HG03354 (cell line): Measurements from ENCODE around the gene DCAF8.

Experiments used
- ATAC-seq: cut with Tn5 transposase; IDR thresholded peaks from one replicate; pipeline ENCODE4 v1.9.1; 2021; ENCODE audit warnings: mild to moderate bottlenecking; ENCODE audit not compliant: unreplicated experiment, poor library complexity, severe bottlenecking

Gene DCAF8

DNA sequence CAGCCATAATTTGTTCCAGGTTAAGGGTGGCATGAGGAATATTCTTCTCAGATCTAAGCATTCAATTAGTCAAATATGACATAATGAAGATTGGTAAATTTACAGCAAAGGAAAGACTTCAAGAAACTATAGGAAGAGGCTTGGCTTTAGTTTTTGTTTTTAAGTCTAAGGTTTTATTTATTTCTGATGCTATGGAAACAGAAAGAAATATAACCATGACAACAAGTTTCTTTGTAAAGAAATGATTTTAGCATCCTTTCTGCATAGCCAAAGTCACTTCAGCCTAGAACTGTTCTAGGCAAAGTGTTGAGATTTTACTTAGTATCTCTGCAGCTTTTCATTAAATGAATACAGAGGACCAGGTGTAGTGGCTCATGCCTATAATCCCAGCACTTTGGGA is 29.4 kb downstream of the DCAF8 start:
- no peak for ATAC-seq

DNA sequence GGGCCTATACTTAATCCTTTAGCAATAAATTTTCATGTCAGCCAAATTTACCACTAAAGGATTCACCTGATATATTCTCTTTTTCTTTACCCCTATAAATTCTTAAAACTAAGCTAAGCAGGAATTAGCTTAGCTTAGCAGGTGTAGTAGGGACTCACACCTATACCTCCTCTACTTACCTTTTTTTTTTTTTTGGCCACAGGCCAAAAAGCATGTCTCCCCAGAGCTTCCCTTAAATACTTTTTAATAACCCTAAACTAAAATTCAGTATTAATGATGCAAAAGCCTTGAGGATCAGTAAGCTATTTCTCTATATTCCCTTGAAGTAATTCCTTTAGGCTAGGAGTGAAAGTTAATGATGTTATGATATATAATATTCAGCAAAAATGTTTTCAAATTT is 33.9 kb downstream of the DCAF8 start:
- ATAC-seq: no peak

DNA sequence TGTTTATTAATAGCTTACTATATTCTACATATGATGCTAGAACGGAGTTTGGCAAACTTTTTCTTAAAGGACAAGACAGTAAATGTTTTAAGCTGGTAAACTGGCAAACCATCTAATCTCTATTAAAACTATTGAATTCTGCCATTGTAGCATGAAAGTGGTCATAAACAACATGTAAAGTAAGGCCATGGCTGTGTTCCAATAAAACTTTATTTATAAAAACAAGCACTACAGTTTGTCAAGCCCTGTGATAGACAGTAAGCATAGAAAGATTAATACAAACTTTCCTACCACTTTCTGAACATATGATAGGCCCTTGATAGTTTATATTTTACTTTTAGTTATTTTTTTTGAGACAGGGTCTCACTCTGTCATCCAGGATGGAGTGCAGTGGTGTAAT is 34.8 kb downstream of the DCAF8 start:
- ATAC-seq: no peak

DNA sequence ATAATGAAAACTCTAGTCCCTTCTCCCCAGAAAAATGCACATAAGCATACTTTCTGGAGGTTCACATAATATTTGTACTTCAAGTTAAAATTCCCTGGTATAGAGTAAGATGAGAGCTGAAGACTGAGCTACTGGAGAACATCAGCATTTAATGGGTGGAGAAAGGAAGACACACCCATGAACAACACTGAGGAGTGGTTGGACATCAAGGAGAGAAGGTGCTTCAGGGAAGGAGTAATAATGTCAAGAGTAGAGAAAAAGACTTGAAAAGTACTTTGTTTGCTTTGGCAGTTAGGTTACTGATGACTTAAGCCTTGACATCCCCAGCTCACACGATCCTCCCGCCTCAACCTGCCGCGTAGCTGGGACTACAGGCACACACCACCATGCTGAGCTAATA is 35.3 kb downstream of the DCAF8 start:
- no peak for ATAC-seq

DNA sequence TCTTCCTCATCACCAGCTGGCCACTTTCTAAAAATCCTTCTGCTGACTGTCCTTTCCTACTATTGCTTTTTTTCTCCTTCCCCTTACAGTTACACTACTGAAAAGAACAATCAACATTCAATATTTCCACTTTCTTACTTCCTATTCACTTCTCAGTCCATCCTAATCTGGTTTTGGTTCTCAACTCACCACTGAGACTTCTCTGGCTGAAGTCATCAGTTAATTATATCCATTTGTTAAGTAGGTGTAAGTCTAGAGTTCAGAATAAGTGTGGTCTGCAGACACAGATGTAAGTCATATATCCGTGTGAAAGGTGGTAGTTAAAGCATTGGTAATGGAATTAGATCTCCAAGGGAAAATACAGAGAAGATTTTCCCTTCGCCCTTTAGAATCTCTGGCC is 35.7 kb downstream of the DCAF8 start:
- no peak for ATAC-seq

DNA sequence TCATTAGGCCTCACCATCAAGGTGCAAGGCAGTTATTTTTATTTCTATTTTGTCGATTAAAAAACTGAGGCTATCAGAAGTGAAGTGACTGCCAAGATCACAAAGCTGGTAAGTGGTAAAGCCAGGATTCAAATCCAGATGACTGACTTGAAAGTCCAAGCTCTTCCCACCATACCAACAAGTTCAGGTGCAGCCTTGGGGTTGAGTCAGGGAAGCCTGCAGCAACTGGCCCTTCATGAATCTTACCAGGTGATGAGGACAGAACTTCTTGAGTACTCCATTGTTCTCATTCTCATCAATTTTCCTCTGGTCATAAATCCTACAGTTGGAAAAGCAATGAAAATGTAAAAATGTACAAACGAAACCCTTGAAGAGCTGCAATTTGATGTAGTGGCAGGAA is 37.0 kb downstream of the DCAF8 start:
- ATAC-seq: no peak

DNA sequence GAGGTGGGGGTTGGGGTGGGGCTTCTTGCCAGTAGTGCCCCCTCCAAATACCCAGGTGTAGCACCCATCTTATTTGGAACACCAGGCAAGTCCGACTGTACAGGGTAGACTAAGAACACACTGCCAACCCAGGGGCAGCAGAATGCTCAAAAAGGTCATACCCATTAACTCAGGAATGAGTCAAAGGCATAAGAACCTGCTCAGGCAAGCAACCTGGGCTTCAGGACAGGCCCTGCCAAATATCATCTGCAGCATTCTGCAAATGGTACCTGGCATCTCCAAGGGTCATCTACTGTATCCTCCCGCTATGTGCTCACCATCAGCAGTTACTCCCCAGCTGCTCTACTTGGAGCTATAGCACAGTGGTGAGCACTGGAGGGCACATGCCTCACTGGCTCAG is 37.7 kb downstream of the DCAF8 start:
- no peak for ATAC-seq

DNA sequence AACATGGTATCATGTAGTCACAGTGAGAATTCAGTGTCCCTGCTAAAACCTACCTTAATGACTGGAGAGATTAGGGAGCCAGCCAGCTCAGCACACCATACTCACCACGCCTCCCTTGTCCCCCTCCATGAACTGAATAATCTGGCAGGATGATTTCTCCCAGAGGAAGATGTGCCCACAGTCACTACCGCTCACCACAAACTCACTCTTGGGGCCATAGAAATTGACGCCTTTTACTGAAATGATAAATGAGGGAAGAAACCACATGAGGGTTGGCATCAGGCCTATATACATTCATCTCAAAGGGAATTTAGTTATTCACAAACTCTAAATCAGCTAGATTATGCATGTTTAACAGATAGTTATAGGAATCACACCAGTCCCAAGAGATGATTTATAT is 39.8 kb downstream of the DCAF8 start:
- no peak for ATAC-seq

DNA sequence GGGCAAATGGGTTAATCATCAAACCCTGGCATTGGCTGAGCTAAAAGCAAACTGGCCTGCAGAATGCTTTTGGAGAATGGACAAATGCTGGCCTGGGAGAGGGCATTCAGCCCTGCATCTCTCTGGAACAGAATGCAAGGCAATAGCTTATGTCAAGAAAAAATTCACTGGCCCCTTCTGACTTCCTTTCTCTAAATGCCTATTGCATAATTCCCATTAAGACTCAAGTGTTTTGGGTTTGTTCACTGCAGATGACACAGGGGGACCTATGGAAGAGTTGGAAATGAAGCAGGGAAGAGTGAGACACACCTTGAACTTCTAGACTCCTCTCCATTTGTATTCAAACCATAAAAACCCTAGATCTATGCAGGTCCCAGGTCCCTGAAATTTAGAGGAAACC is 41.3 kb downstream of the DCAF8 start:
- ATAC-seq: no peak

DNA sequence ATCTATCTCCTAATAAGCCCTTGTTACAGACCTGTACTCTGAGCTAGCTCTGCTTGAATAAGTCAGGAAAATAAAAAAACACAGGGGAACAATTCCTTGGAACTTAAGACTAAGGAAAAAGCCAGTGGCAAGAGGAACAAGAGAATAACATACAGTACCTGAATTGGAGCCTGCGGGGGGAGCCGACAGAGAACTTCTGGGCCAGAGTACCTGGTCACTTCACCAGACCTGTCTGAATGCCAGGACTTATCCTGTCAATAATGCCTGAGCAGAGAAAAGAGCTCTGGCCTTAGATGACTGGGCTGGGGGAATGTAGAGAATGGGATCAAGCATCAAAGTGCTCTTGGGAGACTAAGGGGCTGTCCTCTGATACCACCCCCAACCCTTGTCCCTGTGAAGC is 42.0 kb downstream of the DCAF8 start:
- ATAC-seq: no peak

DNA sequence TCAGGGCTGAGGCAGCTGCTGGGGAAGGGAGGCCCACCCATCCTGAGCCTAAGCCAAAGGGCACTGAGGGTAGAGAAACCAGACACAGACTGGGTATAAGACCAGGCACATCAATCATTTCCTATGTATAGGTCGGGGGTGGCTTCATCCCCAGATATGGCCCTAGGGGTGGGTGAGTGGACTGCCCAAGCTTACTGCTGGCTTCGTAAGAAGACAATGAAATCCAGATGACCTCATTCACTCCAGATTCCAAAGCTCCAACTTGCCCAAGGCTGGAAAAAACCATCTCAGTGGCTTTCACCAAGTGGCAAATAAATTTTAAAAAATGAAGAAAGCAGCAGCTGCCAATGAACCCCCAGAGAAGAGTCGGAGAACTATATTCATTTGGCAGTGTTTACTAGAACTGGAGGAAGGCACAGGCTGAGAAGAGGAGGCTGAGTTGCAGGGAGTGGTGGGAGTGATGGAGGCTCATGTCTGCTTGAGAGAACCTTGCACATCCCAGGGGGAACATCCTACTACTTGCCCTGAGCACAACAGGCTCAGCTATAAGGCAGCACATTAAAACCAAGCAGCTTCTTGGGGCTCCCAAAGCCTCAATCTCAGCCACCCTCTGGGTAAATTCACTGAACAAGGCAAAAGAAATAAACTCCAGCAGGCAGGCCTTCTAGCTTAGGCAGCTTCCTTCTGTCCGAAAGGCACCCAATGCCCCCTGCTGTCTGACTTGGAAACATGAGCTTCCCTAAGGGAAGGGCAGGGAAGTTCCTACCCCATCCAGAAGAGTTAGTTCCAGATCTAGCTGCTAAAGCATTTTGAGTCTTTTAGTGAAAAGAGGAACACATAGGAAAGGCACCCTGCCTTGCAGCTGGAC is 43.1 kb downstream of the DCAF8 start:
- no peak for ATAC-seq

DNA sequence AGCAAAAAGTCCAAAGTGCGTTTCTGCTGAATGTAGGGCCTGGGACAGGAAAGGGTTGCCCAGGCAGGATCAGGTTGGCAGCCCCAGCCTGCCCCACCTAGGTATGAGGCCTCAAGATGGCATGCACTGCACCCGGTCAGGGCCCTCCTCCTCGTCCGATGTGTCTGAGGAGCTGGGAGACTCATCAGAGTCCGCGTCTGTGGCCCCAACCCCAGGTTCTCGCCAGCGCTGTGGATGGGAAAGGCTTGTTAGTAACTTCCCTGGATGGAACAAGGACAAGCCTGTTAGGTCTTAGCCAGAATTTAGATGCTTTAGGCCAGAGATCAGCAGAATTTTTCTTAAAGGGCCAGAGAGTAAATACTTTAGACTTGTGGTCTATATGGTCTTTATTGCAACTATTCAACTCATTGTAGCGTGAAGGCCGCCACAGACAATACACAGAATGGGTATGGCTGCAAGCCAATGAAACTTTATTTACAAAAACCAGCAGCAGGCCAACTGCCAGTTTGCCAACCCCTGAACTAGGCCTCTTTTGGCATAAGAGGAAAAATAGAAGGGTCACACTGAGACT is 44.8 kb downstream of the DCAF8 start:
- no peak for ATAC-seq

DNA sequence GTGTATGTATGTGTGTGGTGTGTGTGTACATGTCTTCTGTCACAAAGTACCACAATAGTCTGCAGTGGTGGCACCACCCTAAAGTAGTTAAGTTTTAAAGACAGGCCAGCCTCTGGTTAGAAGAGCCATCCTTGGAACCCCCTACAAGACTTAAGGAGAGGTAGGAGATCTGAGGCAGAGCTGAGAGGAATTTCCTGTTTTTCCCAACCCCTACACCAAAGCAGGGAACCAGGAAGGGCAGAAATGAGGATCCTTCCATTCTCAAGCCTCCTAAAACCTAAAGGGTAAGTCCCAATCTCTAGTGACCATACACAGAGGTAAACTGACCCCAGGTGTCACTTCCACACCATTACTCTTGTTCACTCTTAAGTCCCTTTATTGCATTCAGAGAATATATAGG is 46.0 kb downstream of the DCAF8 start:
- ATAC-seq: no peak

DNA sequence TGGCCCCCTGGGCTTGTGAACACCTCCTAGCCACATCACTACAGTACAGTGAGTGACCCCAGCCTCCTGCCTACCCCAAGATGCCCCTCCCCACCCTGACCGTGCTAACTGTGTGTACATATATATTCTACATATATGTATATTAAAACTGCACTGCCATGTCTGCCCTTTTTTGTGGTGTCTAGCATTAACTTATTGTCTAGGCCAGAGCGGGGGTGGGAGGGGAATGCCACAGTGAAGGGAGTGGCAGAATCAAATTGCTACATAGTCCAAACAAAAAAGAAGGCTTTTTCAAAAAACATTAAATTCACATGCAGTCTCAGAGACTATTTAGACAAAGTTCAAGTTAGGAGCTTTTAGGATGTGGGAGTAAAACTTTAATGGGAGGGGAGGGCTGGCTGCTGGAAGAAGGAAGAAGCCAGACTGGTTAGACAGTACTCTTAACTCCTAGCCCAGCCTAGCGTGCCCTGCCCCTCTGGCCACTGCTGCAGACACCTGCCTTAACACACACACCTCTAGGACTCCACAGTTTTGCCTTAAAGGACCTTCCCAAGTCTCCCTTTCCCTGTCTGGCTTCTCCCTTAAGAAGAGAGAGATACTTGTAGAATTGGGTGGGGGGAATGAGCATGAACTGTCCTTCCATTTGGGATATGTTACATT is 47.7 kb downstream of the DCAF8 start:
- no peak for ATAC-seq

DNA sequence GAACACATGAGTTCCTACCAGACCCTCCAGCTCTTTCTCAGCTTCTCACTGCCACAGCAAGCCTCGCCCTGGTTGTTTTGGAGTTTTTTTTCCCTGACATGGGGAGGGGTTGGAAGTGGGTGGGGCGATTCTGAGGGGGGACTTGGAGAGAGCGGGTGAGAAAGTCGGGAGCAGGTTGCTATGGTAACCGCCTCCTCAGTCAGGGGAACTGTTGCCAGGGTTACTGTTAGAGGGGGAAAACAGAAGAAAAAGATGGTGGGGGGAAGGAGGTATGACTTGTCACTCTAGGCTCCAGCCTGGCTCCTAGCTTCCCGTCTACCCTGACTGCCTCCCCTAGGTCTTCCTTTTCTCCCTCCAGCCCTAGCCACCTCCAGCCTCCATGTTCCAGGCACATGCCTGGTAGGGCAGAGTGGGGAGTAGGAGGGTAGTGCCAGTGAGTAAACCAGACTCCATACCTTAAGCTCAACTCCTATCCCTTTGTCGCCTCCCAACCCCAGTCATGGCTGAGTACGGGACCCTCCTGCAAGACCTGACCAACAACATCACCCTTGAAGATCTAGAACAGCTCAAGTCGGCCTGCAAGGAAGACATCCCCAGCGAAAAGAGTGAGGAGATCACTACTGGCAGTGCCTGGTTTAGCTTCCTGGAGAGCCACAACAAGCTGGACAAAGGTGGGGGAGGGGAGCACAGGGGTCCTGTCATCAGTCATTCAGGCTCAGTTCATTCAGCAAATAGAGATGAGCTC is 51.1 kb downstream of the DCAF8 start:
- no peak for ATAC-seq

DNA sequence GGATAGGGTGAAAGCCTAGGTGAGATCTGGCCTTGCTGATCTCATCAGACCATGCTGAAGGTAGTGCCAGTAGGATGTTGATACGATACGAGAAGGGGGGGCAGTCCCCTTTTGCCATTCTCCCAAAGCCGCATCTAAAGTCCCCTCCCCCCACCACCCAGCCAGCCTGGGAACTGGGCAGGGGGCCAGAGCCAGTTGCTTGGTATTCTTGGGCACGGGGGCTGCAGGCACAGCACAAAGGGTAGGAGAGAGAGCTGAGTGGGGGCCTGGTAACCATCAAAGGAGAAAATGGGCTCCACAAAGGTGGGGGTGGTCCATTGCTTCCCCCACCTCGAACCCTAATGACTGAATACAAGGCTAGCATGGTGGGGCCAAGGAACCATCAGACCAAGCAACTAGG is 51.8 kb downstream of the DCAF8 start:
- no peak for ATAC-seq

DNA sequence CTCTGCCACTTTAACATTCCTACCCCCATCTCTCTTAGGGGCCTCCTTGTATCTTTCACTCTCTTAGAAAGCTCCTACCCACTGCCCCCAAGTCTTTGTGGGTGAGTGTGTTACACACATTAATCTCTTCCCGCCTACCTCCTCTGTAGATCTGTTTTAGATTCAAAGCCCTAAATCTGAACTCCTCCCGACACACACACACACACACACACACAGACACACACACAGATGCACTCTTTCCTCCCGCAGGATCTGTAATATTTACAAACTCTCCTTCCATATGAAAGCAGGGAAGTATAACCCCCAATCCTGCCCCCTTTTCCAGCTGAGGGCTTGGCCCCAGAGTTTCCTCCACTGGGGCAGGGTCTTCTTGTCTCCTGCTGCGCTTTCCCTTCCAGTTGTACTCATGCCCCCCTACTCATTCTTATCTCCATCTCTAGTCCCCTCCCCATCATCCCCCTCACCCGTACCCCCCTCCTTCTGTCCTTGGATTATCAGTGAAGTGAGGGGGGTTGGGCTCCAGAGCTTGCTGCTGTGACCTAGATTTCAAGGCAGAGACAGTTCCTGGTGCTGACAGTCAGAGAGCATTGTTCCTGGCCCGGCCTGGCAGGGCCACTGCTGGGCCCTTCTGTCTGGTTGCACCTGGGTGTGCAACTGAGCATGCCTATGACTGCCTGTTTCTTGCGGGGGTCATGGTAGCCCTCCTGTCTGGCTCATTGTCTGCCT is 52.9 kb downstream of the DCAF8 start:
- ATAC-seq: no peak

DNA sequence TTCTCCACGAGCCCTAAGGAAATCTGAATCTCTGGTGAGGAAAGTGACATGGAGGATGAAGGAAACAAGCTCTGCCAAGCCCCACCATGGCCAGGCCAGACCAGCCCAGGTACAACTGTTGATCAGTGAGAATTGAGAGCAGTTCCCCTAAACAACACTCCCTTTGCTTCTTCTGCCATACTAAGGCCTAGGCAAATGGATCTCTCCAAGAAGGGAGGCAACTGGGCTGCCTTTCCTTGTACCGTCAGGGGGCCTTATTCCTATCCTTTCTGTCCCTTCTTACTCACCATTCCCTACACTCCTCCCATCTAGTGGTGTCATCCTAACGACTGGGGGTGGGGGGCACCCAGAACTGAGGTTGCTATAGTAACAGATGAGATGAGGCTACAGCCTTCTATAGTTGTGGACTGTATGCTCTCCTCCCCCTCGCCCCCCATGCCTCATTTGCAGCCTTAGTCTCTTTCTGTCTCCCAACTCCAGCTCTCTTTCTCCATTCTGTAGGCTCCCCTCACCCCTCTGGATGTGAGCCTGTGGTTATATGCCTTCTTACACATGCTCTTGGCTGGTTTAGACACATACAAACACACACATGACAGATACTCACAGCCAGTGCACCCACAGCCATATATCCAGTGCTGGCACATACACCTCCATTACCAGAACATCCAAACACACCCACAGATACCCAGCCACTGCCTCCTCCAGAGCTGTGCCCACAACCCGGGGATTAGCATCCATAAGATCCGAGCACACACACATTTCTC is 53.6 kb downstream of the DCAF8 start:
- no peak for ATAC-seq
